Measurements from ENCODE around the gene TMEM143. TPM values are rescaled to one million over a fixed set of nuclear protein-coding genes. Genes with fewer than 3 reads are reported as not detected.

Gene TMEM143
- total and polyA plus RNA-seq, 2 of the 8 experiments (the other 6 are each of a cell fraction or from before 2014, with no cell fraction given), result 14.2 to 19.1 TPM

DNA sequence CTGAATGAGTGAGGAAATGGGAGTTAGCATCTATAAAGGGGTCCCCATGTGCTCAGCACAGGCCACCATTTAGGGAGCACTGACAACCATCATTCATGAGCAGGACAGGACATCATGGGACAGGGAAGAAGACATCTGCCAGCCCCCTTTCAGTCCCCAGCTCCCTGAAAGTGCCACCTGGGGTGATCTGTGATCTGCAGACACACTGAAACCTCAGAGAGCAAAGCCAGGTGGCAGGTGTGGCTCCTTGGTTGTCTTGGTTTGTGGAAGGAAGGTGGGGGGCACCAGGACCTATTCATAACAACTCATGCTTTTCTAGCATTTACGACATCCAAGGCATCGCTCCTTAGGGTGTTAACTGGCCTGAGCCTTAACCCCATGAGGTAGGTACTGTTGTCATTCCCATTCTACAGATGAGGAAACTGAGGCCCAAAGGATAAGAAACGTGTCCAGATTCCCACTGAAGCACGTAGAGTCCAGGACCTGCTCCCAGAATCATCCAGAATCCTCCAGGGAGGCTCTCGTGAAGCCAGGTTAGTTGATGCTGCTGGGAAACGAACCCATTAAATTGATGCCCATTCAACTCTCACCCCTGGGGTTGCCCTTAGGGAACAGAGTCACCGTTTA is 21.8 kb upstream of the TMEM143 start:
- WGBS, 2 experiments (ENCODE audit: extremely low coverage in 1 of 2, insufficient coverage in 1 of 2, insufficient read length in 1 of 2, insufficient replicate concordance in 2 of 2, low coverage in 1 of 2, low lambda C conversion rate in 2 of 2, missing lambda C conversion rate in 1 of 2), result 96% methylated on average over 7 of the region's 7 CpGs; no CpG with 5 or more reads in 1 of the 2 experiments
- POLR2A ChIA-PET (ENCODE audit: partially characterized antibody), result interaction anchor here (0.8 to 2.5 kb wide), 3 partner anchors 11 to 17 kb away, joined by 3 to 10 read pairs (median 4); no protein-coding TSS in a partner anchor
- TF ChIP-seq CEBPB (IDR thresholded peaks at IDR 0.05; ENCODE audit: low read depth, low read length), result no peak
- TF ChIP-seq POLR2A (IDR thresholded peaks at IDR 0.05; ENCODE audit: control extremely low read depth in 1 of 2, low read depth in 2 of 2, low read length in 2 of 2), result no peak
- no peak for TF ChIP-seq RAD21 (IDR thresholded peaks at IDR 0.05 in 1 of 2, conservative IDR thresholded peaks at IDR 0.05 in 1 of 2; ENCODE audit: low read depth in 2 of 2, low read length in 2 of 2)
- TF ChIP-seq RXRA (IDR thresholded peaks at IDR 0.05; ENCODE audit: insufficient read depth, low read depth, low read length), result no peak
- TF ChIP-seq SP4 (IDR thresholded peaks at IDR 0.05; ENCODE audit: low read length), result no peak
- no peak for TF ChIP-seq CTBP2 (IDR thresholded peaks at IDR 0.05; ENCODE audit: borderline replicate concordance, insufficient read depth, insufficient read length, low read length)
- TF ChIP-seq CHD1 (IDR thresholded peaks at IDR 0.05; ENCODE audit: low read depth, low read length), result no peak
- no peak for TF ChIP-seq FOSL1 (IDR thresholded peaks at IDR 0.05; ENCODE audit: insufficient read depth, low read depth, low read length)
- TF ChIP-seq, protein P1, sequence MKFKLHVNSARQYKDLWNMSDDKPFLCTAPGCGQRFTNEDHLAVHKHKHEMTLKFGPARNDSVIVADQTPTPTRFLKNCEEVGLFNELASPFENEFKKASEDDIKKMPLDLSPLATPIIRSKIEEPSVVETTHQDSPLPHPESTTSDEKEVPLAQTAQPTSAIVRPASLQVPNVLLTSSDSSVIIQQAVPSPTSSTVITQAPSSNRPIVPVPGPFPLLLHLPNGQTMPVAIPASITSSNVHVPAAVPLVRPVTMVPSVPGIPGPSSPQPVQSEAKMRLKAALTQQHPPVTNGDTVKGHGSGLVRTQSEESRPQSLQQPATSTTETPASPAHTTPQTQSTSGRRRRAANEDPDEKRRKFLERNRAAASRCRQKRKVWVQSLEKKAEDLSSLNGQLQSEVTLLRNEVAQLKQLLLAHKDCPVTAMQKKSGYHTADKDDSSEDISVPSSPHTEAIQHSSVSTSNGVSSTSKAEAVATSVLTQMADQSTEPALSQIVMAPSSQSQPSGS (IDR thresholded peaks at IDR 0.05; ENCODE audit: low read length), result no peak
- no peak for TF ChIP-seq BACH1 (IDR thresholded peaks at IDR 0.05; ENCODE audit: low read length)
- TF ChIP-seq, protein P2, sequence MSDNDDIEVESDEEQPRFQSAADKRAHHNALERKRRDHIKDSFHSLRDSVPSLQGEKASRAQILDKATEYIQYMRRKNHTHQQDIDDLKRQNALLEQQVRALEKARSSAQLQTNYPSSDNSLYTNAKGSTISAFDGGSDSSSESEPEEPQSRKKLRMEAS (IDR thresholded peaks at IDR 0.05), result no peak

More for the DNA sequence above, 21.8 kb upstream of the TMEM143 start:
- no peak for FAIRE-seq
- Histone ChIP-seq H3K79me2 (ENCODE audit: control insufficient read depth in 1 of 2, insufficient read depth in 2 of 2, low read length in 2 of 2) (peaks cover 0 to 4% of the 10 kb centered on the region in 2 experiments; a peak in 1 of 4 replicates), H2BK120ac (replicated peaks; ENCODE audit: low read depth, low read length) (no peak overlapping the region), H3K27ac (ENCODE audit: low read depth, low read length) (no peak overlapping the region), H2BK15ac (ENCODE audit: low read length) (no peak overlapping the region), H2BK20ac (ENCODE audit: low read length) (no peak overlapping the region), H2AK5ac (ENCODE audit: low read depth, low read length) (no peak overlapping the region), H4K20me1 (replicated peaks in 1 of 2; ENCODE audit: control insufficient read depth in 1 of 2, insufficient read depth in 2 of 2, low read length in 2 of 2) (peaks cover 1 to 7% of the 10 kb centered on the region in 2 experiments), H4K5ac (ENCODE audit: insufficient read length, low read depth, low read length) (no peak overlapping the region), H3K4me2 (ENCODE audit: insufficient read depth in 1 of 2, low read depth in 2 of 2, low read length in 2 of 2) (no peak overlapping the region), H3K14ac (ENCODE audit: insufficient read length) (no peak overlapping the region), H3K27me3 (replicated peaks in 1 of 4; ENCODE audit: control insufficient read depth in 3 of 4, extremely low read depth in 1 of 4, insufficient read depth in 3 of 4, low read length in 3 of 4) (no peaks in the 10 kb centered on the region), H4K91ac (replicated peaks; ENCODE audit: insufficient read length, low read length) (no peak overlapping the region), H3K9ac (replicated peaks in 1 of 4; ENCODE audit: extremely low read depth in 1 of 4, low read depth in 3 of 4, low read length in 3 of 4) (no peak overlapping the region), H3K56ac (replicated peaks; ENCODE audit: insufficient read length, low read depth, low read length) (no peak overlapping the region), H3K4ac (replicated peaks; ENCODE audit: insufficient read length, low read depth, low read length) (no peak overlapping the region), H3K4me3 (ENCODE audit: extremely low read depth in 1 of 4, insufficient read depth in 2 of 4, low read depth in 3 of 4, low read length in 4 of 4) (no peak overlapping the region), H3K79me1 (ENCODE audit: low read depth, low read length) (no peaks in the 10 kb centered on the region; the same call in 1 of the 2 replicates), H2BK5ac (ENCODE audit: low read depth, low read length) (no peak overlapping the region), H3K9me3 (ENCODE audit: insufficient read depth in 2 of 2, low read depth in 1 of 2, low read length in 1 of 2) (no peaks in the 10 kb centered on the region), H3K23me2 (ENCODE audit: low read depth, low read length) (peaks cover 2% of the 10 kb centered on the region; the same call in 1 of the 2 replicates), H3K18ac (ENCODE audit: extremely low read depth, low read length) (no peak overlapping the region), H3K4me1 (replicated peaks in 1 of 4; ENCODE audit: control insufficient read depth in 3 of 4, insufficient read depth in 4 of 4, low read length in 3 of 4) (no peaks in the 10 kb centered on the region; a peak in 1 of 7 replicates), H3K36me3 (ENCODE audit: control insufficient read depth in 2 of 4, insufficient read depth in 4 of 4, low read length in 3 of 4) (peaks cover 19 to 65% (median 49%) of the 10 kb centered on the region in 4 experiments), H4K8ac (ENCODE audit: extremely low read depth, insufficient read depth, low read length) (peak overlapping the region; percentile 29; the same call in 1 of the 2 replicates), H2AFZ (ENCODE audit: low read length) (no peak overlapping the region), H2BK12ac (ENCODE audit: low read depth, low read length) (no peak overlapping the region), H3K23ac (ENCODE audit: insufficient read length) (no peak overlapping the region)
- CTCF ChIA-PET (ENCODE audit: partially characterized antibody), result interaction anchor here (1.5 kb wide), 1 partner anchor 59 kb away, joined by 3 read pairs; no protein-coding TSS in a partner anchor
- no peak for DNase-seq (ENCODE audit: low read depth in 1 of 2, low spot score in 2 of 2)
